ENCODE results near the gene NOX5.

Gene NOX5

GRCh38 chr15:69061414-69061842 is 46.9 kb downstream of the NOX5 start:
- TF ChIP-seq NFRKB (IDR thresholded peaks at IDR 0.05) (no peak), PKNOX1 (IDR thresholded peaks at IDR 0.05) (peak; percentile 81), CTBP1 (IDR thresholded peaks at IDR 0.05; ENCODE audit: borderline replicate concordance) (peak; percentile 75; the same call in 1 of the 2 replicates), LEF1 (IDR thresholded peaks at IDR 0.05; ENCODE audit: borderline replicate concordance) (no peak)
- DNase-seq (ENCODE audit: extremely low spot score): no peak
- ChIA-PET CTCF (interaction anchor here (0.6 kb wide), 1 partner anchor 79 kb away, joined by 3 read pairs; no protein-coding TSS in a partner anchor), POLR2A (interaction anchor here (1.7 kb wide), 1 partner anchor 99 kb away, joined by 6 read pairs; the partner anchor contains the start of gene GLCE)

GRCh38 chr15:69064649-69065048 is 50.2 kb downstream of the NOX5 start:
- POLR2A ChIA-PET: no interaction called here
- CTCF ChIA-PET: no interaction called here
- no peak for DNase-seq (ENCODE audit: extremely low spot score)
- no peak for TF ChIP-seq HDGF (IDR thresholded peaks at IDR 0.05; ENCODE audit: borderline replicate concordance)
- TF ChIP-seq CTBP1 (IDR thresholded peaks at IDR 0.05; ENCODE audit: borderline replicate concordance): no peak
- no peak for TF ChIP-seq NFRKB (IDR thresholded peaks at IDR 0.05)
- TF ChIP-seq ELF4 (IDR thresholded peaks at IDR 0.05): no peak
- no peak for TF ChIP-seq FOXK2 (IDR thresholded peaks at IDR 0.05)
- TF ChIP-seq LEF1 (IDR thresholded peaks at IDR 0.05; ENCODE audit: borderline replicate concordance): no peak
- TF ChIP-seq ZNF384 (IDR thresholded peaks at IDR 0.05): no peak
- no peak for TF ChIP-seq FOXM1 (IDR thresholded peaks at IDR 0.05; ENCODE audit: borderline replicate concordance)
- no peak for TF ChIP-seq SP1 (IDR thresholded peaks at IDR 0.05)
- TF ChIP-seq PKNOX1 (IDR thresholded peaks at IDR 0.05): no peak
- TF ChIP-seq L3MBTL2 (conservative IDR thresholded peaks at IDR 0.05): no peak
- no peak for TF ChIP-seq TARDBP (IDR thresholded peaks at IDR 0.05)
- TF ChIP-seq BHLHE40 (IDR thresholded peaks at IDR 0.05; ENCODE audit: borderline replicate concordance): no peak
- TF ChIP-seq SUZ12 (IDR thresholded peaks at IDR 0.05): no peak
- no peak for TF ChIP-seq ARNT (IDR thresholded peaks at IDR 0.05)

GRCh38 chr15:69066007-69066995 is 51.8 kb downstream of the NOX5 start:
- CTCF ChIA-PET: interaction anchor here (1.2 kb wide), 1 partner anchor 328 kb away, joined by 4 read pairs; no protein-coding TSS in a partner anchor
- TF ChIP-seq HDGF (IDR thresholded peaks at IDR 0.05; ENCODE audit: borderline replicate concordance): no peak
- TF ChIP-seq PKNOX1 (IDR thresholded peaks at IDR 0.05): no peak
- no peak for TF ChIP-seq BHLHE40 (IDR thresholded peaks at IDR 0.05; ENCODE audit: borderline replicate concordance)
- TF ChIP-seq FOXA1 (IDR thresholded peaks at IDR 0.05): no peak
- TF ChIP-seq FOXK2 (IDR thresholded peaks at IDR 0.05): no peak
- TF ChIP-seq ELF4 (IDR thresholded peaks at IDR 0.05): no peak
- no peak for TF ChIP-seq LEF1 (IDR thresholded peaks at IDR 0.05; ENCODE audit: borderline replicate concordance)
- TF ChIP-seq ZNF384 (IDR thresholded peaks at IDR 0.05): no peak
- no peak for TF ChIP-seq TARDBP (IDR thresholded peaks at IDR 0.05)
- TF ChIP-seq ARNT (IDR thresholded peaks at IDR 0.05): no peak
- no peak for TF ChIP-seq NFRKB (IDR thresholded peaks at IDR 0.05)
- TF ChIP-seq SUZ12 (IDR thresholded peaks at IDR 0.05): no peak
- no peak for TF ChIP-seq SP1 (IDR thresholded peaks at IDR 0.05)
- TF ChIP-seq FOXM1 (IDR thresholded peaks at IDR 0.05; ENCODE audit: borderline replicate concordance): no peak
- no peak for TF ChIP-seq L3MBTL2 (conservative IDR thresholded peaks at IDR 0.05)
- TF ChIP-seq CTBP1 (IDR thresholded peaks at IDR 0.05; ENCODE audit: borderline replicate concordance): no peak
- POLR2A ChIA-PET: no interaction called here
- DNase-seq (ENCODE audit: extremely low spot score): no peak

GRCh38 chr15:69067296-69067695 is 52.8 kb downstream of the NOX5 start:
- TF ChIP-seq FOXM1 (IDR thresholded peaks at IDR 0.05; ENCODE audit: borderline replicate concordance): no peak
- TF ChIP-seq ZNF384 (IDR thresholded peaks at IDR 0.05): no peak
- no peak for TF ChIP-seq CTBP1 (IDR thresholded peaks at IDR 0.05; ENCODE audit: borderline replicate concordance)
- TF ChIP-seq SUZ12 (IDR thresholded peaks at IDR 0.05): no peak
- no peak for TF ChIP-seq BHLHE40 (IDR thresholded peaks at IDR 0.05; ENCODE audit: borderline replicate concordance)
- TF ChIP-seq HDGF (IDR thresholded peaks at IDR 0.05; ENCODE audit: borderline replicate concordance): no peak
- TF ChIP-seq ARNT (IDR thresholded peaks at IDR 0.05): no peak
- no peak for TF ChIP-seq FOXK2 (IDR thresholded peaks at IDR 0.05)
- no peak for TF ChIP-seq PKNOX1 (IDR thresholded peaks at IDR 0.05)
- no peak for TF ChIP-seq ELF4 (IDR thresholded peaks at IDR 0.05)
- no peak for TF ChIP-seq LEF1 (IDR thresholded peaks at IDR 0.05; ENCODE audit: borderline replicate concordance)
- TF ChIP-seq SP1 (IDR thresholded peaks at IDR 0.05): no peak
- TF ChIP-seq NFRKB (IDR thresholded peaks at IDR 0.05): no peak
- TF ChIP-seq TARDBP (IDR thresholded peaks at IDR 0.05): no peak
- no peak for TF ChIP-seq FOXA1 (IDR thresholded peaks at IDR 0.05)
- TF ChIP-seq L3MBTL2 (conservative IDR thresholded peaks at IDR 0.05): no peak
- ChIA-PET POLR2A (interaction anchor here (1.3 kb wide), 1 partner anchor 94 kb away, joined by 10 read pairs; the partner anchor contains the start of gene GLCE), CTCF (interaction anchor here (0.6 to 1.2 kb wide), 3 partner anchors 12 to 952 kb away, joined by 3 to 5 read pairs (median 4); no protein-coding TSS in a partner anchor)
- DNase-seq (ENCODE audit: extremely low spot score): no peak

Data from HEK293T (cell line).